ENCODE measurements around the gene HAAO.

- no peak for TF ChIP-seq POLR2A (IDR thresholded peaks at IDR 0.05; ENCODE audit: low read length)
- no peak for TF ChIP-seq GATA1 (IDR thresholded peaks at IDR 0.05; ENCODE audit: low read depth, low read length)
Observed at GRCh38 chr2:42756150-42756775, 36.1 kb downstream of the HAAO start.

Measured in erythroblast (primary cell).